SW 1271 (cell line): ENCODE data around the gene HMCN2.

Experiments used
- DNase-seq, 2 experiments: peaks; one replicate each; lab custom pipeline; 2025; lab: John Stamatoyannopoulos, UW

HMCN2 gene

DNA sequence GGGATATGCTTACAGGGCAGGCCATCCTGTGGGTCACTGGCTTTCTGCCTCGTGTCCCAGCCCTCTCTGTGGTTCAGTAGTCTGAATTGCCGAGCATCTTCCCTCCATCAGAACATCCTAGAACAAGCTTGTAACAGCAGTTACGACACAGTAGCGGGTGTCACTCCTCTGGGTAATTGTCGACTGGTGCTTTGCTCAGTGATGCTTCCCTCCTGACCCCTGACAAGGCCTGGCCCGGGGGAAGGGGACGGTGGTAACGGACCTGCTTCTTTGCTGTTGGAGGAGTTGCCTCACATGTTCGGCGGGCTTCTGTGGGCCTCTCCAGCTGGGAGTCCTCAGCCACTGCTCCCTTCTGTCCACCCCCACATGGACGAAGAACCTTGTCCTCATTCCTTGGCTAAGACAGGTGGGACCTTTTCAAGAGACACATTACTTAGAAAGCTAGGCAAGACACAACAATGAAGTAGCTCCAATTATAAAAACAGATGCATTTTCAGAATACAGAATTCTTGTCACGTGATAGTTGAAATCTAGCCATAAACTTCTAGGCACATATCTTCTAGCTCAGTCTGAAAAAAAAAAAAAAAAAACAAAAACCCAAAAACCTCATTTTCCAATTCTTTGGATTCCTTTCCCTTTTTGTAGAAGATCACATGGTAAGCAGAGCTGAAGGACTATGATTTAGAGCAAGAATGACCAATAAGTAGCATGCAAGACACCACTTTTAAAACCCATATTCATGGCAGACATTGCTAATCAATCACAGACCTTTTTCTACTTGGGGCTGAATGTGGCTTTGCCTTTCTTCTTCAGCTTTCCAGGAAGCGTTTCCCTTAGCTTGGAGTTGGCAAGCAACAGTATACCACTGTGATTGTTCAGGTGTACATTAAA, 25.0 kb downstream of the HMCN2 start:
- no peak for DNase-seq

DNA sequence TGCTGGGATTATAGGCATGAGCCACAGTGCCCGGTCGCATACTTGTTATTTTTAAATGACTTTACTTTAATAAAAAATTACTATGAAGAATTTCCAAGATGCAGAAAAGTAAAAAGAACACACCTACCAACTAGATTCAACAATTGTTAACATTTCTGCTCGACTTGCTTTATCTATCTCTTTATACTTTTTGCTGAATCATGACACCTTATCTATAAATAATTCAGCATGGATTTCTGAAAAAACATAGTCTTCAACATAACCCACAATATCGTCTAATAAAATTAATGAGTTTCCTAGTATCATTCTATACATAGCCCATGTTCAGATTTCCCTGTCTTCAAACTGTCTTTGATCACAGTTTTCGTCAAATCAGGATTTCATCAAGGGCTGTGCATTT, 25.9 kb downstream of the HMCN2 start:
- DNase-seq, result no peak

DNA sequence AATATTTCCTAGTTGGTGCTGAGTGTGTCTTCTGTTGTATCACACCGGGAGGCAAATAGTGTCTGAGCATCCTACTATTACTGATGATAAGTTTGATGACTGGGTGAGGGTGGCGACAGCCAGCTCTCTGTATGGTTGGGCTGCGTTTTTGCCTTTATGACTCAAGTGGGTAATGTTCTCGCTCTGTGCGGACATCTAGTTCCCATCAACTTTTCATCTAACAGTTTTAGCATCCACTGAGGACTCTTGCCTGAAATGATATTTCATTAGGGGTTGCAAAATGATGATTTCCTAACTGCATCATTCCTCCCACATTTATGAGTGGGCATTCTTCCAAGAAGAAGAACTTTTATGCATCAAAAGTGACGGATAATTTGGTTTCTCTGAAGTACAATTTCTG, 26.5 kb downstream of the HMCN2 start:
- DNase-seq, result no peak

DNA sequence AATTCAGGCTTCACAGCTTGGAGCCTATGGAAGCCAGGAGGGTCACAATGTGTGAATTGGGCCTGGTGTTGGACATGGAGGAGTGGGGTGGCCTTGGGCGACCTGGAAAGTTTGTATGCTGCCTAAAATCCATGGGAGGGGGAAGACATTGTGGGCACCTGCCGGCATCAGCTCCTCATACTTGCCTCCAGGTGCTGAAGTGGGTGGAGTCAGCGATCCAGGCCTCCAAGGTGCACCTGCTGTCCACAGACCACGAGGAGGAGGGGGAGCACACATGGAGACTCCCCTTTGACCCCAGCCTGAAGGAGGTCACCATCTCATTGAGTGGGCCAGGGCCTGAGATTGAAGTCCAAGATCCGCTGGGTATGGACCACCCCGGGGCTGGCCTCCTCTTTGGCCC, 29.1 kb downstream of the HMCN2 start:
- DNase-seq, result no peak

DNA sequence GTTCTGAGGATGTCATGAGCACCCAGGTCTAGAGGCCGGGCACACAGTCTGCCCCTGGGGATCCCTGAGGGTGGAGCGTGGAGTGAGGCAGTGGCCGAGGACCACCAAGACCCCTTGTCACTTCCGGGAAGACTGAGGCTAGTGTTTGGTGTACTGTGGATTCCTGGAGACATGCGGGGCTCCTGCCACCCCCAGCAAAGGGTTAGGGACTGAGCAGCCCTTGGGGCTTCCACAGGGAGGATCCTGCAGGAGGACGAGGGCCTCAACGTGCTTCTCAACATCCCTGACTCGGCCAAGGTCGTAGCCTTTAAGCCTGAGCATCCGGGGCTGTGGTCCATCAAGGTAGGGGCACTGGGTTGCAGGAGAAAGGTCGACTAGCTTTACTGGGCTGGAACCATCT, 29.9 kb downstream of the HMCN2 start:
- no peak for DNase-seq

DNA sequence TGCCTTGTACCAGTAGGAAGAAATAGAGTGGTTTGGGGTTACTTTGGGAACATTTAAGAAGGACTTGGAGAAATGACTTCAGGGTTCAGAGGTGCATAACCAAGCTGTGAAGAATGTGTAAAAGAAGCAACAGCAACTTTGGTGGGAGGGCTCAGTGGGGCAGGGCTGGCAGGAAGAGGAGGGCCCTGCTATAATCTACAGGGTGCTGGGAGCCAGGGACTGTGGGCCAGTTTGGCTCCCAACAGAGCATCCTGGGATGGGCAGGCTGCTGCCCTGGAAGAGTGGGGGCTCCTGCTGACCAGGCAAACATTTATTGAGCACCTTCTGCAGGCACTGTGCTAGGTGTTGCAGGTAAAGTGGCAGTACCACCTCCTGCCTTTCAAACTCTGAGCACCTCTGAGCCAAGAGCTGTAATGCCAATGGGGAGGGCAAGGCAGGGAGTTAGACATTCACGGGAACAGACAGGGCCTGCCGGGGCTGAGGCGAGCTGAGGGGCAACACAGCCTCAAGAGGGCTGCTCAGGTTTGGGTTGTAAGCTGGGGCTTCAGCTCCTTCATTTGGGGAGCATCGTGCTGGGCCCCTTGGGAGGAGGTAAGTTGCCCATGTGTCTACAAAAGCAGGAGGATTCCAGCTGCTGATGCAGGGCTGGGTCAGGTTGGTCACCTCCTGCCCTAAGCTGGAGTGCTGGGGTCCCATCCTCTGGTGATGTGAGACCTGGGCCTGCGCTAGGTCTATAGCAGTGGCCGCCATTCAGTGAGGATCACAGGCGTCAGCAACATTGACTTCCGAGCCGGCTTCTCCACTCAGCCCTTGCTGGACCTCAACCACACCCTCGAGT, 30.6 kb downstream of the HMCN2 start:
- DNase-seq, result no peak

DNA sequence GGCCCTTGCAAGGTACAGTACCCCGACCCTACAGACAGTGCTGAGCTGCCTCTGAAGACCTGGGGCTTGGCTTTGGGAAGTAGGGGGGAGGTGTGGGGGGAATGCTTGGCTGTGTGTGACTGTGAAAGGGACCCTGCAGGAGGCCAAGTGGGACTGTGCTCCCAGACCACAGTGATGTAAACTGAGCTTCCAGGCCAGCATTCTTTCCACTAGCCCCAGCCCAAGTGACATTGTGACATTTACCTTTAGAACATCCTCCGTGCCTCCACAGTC, 31.2 kb downstream of the HMCN2 start:
- no peak for DNase-seq

DNA sequence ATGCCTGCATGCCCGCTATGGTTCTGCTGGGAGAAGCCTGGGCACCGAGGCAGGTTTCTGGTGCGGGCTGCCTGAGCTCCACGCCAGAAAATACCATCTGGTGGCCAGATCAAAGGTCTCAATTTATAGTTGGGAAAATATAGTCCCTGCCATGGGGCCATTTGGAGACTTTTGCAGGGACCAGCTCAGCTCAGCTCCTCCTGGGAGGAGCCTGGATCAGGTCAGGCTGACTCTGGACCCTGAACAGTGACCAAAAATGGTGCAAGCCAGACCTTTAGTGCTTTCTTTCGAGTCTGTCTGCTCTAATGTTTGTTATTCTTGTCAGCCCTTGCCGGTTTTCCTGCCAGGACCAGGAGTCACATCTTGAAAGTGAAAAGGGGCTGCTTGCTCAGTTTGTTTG, 31.8 kb downstream of the HMCN2 start:
- no peak for DNase-seq

DNA sequence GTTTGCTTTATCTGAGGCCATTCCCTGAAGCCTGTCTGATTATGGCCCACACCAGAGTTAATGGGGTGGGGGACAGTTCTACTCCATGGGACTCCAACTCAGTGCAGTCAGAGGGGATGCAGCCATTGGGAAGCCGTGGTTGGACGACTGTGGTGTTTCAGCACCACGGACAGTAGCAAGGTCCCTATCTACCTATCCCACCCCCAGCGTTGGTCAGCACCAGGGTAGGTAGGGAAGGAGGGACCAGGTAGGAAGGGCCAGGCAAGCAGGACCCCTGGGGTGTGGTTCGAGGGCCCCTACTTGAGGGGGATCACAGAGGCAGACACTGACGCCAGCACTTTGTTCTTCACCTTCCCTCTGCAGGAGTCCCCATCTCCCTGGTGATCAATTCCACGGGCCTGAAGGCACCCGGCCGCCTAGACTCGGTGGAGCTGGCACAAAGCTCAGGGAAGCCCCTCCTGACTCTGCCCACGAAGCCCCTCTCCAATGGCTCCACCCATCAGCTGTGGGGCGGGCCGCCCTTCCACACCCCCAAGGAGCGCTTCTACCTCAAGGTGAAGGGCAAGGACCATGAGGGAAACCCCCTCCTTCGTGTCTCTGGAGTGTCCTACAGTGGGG, 33.2 kb downstream of the HMCN2 start:
- no peak for DNase-seq

DNA sequence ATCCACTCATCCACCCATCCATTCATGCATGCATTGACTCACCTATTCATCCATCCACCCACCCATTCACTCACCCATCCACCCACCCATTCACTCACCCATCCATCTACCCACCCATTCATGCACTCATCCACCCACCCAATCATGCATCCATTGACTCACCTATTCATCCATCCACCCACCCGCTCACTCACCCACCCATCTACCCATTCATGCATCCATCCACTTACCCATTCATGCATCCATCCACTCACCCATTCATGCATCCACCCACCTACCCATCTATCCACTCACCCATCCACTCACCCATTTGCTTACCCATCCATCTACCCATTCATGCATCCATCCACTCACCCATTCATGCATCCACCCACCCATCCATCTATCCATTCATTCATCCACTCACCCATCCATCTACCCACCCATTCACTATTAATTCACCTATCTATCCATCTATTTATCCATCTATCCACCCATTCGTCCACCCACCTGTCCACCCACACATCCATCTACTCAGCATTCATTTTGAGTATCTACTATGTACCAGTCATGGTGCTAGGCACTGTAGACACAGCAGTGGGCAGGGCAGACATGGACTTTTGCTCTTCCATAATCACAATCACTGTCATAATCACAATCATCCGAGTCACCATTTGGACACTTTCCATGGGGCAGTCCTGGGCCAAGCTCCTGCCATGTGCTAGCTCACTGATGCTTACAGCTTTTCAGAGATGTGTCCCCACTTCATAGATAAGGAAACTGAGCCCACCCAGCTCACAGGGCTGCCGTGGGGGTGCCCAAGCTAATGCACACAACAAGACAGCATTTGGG, 34.4 kb downstream of the HMCN2 start:
- DNase-seq, result no peak

DNA sequence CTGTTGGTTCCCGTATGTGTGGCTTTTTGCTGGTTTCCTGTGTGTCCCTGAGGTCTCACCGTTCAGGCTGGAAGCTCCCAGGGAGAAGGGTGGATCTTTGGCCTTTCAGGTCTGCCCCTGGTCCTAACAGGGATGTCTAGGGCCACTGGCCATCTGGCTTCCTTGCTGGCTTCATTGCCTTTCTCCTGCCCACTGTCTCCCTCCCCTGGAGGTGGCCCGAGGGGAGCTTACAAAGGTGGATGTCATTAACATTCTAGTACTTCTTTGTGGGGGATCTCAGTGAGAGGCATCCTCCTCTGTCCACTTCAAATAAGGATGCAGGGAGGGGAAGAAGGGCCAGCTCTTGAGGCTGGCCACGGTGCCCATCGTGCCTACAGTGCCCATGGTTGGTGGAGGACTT, 35.2 kb downstream of the HMCN2 start:
- DNase-seq, result no peak

DNA sequence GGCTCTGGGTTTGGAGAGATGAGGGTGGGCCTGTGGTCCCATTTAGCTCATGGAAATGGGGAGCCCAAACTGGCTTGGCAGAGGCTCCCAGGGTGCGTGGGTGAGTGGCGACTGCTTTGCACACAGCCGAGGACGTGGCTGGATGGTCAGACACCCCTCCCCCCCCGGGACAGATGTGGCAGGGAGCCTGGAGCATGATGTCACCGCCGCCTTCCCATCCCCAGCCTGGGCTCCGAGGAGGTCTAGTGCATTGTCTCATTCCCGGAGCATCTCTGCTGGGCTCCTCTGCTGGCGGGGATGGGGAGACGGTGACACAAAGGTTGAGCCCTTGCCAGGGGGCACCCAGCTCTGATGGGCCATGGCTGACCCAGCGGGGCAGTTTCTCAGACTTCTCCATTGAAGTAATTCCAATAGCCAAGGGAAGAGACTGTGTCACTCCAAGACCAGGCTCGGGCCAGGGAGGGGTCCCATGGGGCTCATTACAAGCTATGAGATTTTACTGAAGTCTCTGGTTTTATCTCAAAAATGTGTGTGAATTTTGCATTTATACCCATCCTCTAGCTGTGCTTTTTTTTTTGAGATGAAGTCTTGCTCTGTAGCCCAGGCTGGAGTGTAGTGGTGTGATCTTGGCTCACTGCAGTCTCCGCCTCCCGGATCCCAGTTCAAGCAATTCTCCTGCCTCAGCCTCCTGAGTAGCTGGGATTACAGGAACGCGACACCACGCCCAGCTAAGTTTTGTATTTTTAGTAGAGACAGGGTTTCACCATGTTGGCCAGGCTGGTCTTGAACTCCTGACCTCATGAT, 36.1 kb downstream of the HMCN2 start:
- no peak for DNase-seq

DNA sequence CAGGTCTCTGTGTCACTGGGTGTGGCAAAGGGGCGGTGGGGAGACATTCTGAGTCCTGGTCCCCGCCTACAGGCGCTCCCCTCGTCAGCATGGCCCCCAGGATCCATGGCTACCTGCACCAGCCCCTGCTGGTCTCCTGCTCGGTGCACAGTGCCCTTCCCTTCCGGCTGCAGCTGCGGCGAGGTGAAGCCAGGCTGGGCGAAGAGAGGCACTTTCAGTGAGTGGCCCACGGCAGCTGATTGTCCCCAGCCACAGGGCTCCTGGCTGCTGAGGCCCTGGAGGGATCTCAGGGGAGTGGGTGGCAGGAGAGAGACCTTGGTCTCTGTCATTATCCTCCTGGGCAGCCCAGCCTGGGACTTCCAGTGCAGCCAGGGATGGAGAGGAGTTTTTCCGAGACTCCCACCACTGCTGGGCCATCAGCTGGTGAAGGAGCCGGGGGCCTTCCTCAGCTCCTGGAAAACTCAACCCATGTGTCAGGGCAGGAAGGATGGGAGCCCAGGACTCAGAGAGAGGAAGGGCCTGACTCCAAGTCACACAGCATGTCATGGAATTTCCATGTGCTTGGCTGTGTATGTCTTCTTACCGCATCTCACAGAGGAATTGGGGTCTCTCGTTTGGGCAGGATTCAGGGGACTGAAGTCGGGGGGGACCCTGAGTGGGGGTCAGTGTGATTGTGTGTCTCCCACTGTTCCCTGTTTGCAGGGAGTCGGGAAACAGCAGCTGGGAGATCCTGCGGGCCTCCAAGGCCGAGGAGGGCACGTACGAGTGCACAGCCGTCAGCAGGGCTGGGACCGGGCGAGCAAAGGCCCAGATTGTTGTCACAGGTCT, 37.4 kb downstream of the HMCN2 start:
- no peak for DNase-seq

DNA sequence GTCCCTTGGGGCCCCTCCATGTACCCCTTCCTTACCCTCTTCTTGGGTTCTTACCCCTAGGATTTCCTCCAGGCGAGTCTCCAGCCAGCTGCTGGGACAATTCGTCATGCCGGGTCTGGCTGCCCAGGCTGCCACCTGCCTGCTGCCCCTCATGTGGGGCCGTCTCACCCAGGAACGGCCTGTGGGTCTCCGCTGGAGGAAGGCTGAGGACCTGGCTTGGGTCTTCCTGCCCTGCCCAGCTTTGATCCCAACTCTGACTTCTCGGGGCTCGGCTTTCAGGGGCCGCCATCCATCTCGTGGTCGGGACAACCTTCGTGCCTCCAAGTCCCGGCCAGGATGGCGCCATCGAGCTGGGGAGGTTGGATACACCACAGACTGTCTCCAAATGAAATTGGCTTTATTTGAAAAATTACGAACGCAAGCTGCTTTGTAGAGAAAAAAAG, 38.1 kb downstream of the HMCN2 start:
- no peak for DNase-seq

DNA sequence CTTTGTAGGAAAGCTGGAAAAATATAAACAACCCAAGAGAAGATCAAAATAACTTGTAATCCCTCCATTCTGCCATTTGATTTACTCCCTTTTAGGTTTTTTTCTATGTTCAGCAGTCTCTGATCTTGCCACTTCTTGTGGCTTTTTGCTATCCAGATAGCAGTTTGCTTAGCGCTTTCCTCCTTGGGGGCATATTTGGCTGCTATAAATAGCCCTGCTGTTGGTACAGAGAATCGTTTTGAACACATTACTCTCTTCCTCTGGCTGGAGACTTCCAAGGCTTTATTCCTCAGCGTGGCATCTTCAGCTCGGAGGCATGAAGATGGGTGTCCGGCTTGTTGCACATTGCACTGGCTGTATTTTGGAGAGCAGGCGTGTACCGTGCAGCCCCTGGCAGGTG, 38.6 kb downstream of the HMCN2 start:
- no peak for DNase-seq

DNA sequence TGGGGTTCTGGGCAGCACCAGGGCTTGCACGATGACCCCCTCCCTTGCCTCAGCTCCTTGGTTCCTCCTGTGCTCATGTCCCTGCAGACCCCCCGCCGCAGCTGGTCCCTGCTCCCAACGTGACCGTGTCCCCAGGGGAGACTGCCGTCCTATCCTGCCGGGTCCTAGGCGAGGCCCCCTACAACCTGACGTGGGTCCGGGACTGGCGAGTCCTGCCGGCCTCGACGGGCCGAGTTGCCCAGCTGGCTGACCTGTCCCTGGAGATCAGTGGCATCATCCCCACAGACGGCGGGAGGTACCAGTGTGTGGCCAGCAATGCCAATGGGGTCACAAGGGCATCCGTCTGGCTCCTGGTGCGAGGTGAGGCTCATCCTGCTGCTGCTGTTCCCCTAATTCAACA, 39.1 kb downstream of the HMCN2 start:
- no peak for DNase-seq

DNA sequence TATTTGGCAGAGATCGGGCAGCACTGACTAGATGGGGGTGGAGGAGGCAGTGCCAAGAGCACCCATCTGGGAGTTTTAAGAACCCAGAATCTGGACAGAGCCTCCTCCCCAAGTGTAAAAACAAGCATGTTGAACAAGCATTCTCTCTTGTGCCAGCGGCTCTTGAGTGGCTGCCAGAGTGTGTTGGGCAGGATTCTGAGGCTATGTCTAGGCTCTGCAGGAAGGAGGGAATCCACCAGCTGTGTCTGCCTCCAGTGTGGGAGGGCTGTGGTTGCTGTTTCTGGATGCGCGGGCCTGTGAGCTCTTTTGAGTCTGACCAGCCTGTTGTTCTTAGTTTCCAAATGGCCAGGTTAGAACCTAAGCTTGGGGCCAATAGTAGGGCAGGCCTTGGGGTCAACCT, 39.8 kb downstream of the HMCN2 start:
- no peak for DNase-seq

DNA sequence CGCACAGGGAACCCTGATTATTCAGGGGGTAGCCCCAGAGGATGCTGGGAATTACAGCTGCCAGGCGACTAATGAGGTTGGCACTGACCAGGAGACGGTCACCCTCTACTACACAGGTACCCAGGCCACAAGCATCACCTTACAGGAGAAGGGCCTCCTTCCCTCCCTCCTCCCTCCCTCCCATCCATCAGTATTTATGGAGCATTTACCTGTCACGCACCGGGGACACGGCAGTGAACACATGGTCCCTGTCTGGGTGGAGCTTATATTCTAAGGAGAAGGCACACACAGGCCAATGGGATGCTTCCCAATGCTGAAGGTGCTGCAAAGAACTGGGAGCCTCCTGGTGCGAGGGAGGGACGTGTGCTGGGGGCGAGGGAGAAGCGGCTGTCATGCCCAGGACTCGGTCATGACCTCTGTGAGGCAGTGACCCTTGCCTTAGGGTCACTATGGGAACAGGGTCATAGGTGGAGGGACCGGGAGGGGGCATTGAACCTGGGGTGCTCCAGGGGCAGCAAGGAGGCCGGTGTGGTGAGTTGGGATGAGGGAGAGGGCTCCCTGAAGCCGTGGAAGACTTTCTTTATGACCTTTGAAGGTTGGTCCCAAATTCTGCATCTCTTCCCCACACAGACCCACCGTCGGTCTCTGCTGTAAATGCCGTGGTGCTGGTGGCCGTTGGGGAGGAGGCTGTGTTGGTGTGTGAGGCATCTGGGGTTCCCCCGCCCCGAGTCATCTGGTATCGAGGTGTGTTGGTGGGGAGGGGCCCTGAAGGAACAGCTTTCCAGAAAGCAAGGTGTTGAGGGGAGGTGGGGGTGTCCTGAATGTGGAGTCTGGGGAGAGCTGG, 41.5 kb downstream of the HMCN2 start:
- no peak for DNase-seq

DNA sequence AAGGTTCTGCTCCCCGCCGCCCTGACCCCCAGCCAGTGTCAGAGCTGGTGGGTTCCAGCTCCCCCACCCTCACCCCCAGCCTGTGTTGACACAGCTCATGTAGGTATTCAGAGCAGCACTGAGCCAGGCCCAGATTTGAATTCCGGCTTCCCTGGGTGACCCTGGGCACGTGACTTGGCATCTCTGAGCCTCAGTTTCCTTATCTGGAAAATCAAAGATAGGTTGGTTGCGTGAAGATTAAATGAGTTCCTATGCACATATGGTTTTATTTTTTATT, 42.0 kb downstream of the HMCN2 start:
- DNase-seq, result no peak

DNA sequence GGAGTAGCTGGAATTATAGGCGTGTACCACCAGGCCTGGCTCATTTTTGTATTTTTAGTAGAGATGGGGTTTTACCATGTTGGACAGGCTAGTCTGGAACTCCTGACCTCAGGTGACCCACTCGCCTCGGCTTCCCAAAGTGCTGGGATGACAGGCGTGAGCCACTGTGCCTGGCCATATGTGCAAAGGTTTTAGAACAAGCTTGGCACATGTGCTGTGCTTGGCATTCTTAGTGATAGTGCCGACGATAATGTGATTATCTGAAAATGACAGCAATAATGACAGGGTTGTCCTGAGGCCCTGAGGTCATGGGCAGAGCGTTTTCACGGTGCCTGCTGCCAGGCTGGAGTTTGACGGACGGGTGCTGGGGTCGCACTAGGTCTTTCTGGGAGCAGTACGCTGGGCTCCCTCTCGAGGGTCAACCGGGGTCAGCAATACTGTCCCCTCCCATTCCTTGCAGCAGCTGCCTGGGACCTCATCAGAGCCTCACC, 42.6 kb downstream of the HMCN2 start:
- no peak for DNase-seq
